GF-D8 (cell line): ENCODE results near the gene PCDHGA7.
A peak's percentile ranks its signal among the peaks of the same experiment; 100 is the strongest.
"Not testable (repeated sequence)": the region's sequence is repeated elsewhere in the genome, so short reads cannot be mapped to it uniquely, and the experiment has no call there.

Experiments used
- DNase-seq: peaks from one replicate; lab custom pipeline; 2025; lab: John Stamatoyannopoulos, UW

Gene PCDHGA7

DNA sequence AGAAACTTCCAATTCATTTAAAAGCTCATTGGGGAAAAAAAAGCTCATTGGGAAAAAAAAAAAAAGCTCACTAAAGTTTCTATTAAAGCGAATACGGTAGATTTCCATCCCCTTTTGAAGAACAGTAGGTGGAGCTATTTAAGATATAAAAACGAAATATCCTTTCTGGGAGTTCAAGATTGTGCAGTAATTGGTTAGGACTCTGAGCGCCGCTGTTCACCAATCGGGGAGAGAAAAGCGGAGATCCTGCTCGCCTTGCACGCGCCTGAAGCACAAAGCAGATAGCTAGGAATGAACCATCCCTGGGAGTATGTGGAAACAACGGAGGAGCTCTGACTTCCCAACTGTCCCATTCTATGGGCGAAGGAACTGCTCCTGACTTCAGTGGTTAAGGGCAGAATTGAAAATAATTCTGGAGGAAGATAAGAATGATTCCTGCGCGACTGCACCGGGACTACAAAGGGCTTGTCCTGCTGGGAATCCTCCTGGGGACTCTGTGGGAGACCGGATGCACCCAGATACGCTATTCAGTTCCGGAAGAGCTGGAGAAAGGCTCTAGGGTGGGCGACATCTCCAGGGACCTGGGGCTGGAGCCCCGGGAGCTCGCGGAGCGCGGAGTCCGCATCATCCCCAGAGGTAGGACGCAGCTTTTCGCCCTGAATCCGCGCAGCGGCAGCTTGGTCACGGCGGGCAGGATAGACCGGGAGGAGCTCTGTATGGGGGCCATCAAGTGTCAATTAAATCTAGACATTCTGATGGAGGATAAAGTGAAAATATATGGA, 48.0 kb downstream of the PCDHGA7 start, which contains the start of gene PCDHGA12:
Gene PCDHGA12 (plus strand): TSS at position 176 of the 782 bp plus-strand sequence. CDS start 253 bp downstream, at position 429.
- peak; percentile 43 for DNase-seq

DNA sequence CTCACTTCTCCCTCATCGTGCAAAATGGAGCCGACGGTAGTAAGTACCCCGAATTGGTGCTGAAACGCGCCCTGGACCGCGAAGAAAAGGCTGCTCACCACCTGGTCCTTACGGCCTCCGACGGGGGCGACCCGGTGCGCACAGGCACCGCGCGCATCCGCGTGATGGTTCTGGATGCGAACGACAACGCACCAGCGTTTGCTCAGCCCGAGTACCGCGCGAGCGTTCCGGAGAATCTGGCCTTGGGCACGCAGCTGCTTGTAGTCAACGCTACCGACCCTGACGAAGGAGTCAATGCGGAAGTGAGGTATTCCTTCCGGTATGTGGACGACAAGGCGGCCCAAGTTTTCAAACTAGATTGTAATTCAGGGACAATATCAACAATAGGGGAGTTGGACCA, 48.7 kb downstream of the PCDHGA7 start:
- no peak for DNase-seq

DNA sequence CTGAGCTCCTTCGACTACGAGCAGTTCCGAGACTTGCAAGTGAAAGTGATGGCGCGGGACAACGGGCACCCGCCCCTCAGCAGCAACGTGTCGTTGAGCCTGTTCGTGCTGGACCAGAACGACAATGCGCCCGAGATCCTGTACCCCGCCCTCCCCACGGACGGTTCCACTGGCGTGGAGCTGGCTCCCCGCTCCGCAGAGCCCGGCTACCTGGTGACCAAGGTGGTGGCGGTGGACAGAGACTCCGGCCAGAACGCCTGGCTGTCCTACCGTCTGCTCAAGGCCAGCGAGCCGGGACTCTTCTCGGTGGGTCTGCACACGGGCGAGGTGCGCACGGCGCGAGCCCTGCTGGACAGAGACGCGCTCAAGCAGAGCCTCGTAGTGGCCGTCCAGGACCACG, 49.8 kb downstream of the PCDHGA7 start:
- DNase-seq: not testable (repeated sequence)

DNA sequence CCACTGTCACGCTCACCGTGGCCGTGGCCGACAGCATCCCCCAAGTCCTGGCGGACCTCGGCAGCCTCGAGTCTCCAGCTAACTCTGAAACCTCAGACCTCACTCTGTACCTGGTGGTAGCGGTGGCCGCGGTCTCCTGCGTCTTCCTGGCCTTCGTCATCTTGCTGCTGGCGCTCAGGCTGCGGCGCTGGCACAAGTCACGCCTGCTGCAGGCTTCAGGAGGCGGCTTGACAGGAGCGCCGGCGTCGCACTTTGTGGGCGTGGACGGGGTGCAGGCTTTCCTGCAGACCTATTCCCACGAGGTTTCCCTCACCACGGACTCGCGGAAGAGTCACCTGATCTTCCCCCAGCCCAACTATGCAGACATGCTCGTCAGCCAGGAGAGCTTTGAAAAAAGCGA, 50.2 kb downstream of the PCDHGA7 start:
- not testable (repeated sequence) for DNase-seq

DNA sequence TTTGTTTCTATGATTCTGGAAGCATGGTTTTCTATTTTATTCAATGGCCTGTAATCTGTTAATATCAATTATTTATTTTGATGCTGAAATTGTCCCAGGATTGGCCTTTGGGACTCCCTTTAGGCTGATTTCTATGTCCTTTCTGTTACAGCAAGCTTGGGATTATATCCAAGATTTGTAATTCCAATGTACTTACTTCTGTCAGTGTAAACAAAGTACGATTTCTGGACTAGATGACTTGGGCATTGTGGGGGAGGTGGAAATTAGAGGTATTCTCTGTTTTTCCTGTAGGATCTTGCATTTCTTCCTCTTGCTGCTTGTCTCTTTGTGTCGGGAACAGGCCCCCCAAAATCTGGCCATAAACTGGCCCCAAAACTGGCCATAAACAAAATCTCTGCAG, 51.5 kb downstream of the PCDHGA7 start:
- no peak for DNase-seq
